ENCODE measurements around the gene ARGLU1. TPM values are rescaled to one million over a fixed set of nuclear protein-coding genes. Genes with fewer than 3 reads are reported as not detected.

The ARGLU1 gene
- polyA plus RNA-seq, 3 donors = 22.4 to 168 (median 27.2) TPM

DNA sequence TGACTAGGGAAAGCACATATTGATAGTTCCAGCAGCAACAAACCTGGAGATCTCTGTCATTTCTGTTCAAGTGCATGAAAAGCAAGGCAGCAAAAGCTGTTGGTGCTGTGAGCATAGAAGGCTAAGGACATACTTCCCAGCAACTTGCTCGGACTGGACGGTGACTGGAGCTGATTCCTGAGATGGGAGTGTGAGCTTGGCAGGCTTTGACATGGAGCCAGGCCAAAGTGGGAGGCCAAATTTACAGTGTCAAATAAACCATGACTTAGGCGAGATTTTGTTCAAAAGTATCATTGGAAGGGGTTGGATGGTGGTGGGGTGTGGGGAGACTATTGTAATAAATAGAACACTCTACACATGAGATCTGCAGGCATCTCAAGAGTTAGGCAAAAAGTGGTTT, 5.9 kb upstream of the ARGLU1 start:
- Histone ChIP-seq H3K4me3 (replicated peaks in 1 of 3; ENCODE audit: low read depth in 2 of 3, low read length in 3 of 3) (no peak overlapping the region), H2AFZ (ENCODE audit: insufficient read depth, low read depth, low read length, poor library complexity, severe bottlenecking) (no peak overlapping the region), H3K9me3 (replicated peaks in 1 of 2; ENCODE audit: control insufficient read depth in 1 of 2, insufficient read depth in 1 of 2, low read length in 2 of 2) (no peaks in the 10 kb centered on the region), H3K36me3 (replicated peaks in 1 of 2; ENCODE audit: control insufficient read depth in 1 of 2, insufficient read depth in 2 of 2, low read length in 2 of 2) (no peaks in the 10 kb centered on the region), H3K27me3 (ENCODE audit: control insufficient read depth in 2 of 2, insufficient read depth in 2 of 2, low read length in 2 of 2) (no peaks in the 10 kb centered on the region), H3K27ac (ENCODE audit: low read depth in 1 of 2, low read length in 2 of 2) (no peak overlapping the region), H3K4me2 (replicated peaks; ENCODE audit: extremely low read depth, low read length, poor library complexity, severe bottlenecking) (no peak overlapping the region), H3K4me1 (ENCODE audit: control insufficient read depth in 1 of 2, insufficient read depth in 2 of 2, low read length in 2 of 2) (peaks cover 0 to 3% of the 10 kb centered on the region in 2 donors), H4K20me1 (ENCODE audit: insufficient read depth, low read length) (no peaks in the 10 kb centered on the region), H3K79me2 (ENCODE audit: insufficient read depth, low read length) (no peaks in the 10 kb centered on the region), H3K9ac (ENCODE audit: insufficient read depth, low read length, poor library complexity, severe bottlenecking) (no peak overlapping the region)
- Mint-ChIP-seq H3K9me3 (peaks cover 0 to 9% (median 3%) of the 10 kb centered on the region in 7 donors), H3K36me3 (no peaks in the 10 kb centered on the region), H3K4me3 (no peak overlapping the region), H3K27me3 (ENCODE audit: low read depth in 3 of 3) (peaks cover 0 to 4% (median 0%) of the 10 kb centered on the region in 3 donors), H3K4me1 (no peaks in the 10 kb centered on the region), H3K27ac (no peak overlapping the region)
- DNase-seq = no peak
- TF ChIP-seq, protein P1, sequence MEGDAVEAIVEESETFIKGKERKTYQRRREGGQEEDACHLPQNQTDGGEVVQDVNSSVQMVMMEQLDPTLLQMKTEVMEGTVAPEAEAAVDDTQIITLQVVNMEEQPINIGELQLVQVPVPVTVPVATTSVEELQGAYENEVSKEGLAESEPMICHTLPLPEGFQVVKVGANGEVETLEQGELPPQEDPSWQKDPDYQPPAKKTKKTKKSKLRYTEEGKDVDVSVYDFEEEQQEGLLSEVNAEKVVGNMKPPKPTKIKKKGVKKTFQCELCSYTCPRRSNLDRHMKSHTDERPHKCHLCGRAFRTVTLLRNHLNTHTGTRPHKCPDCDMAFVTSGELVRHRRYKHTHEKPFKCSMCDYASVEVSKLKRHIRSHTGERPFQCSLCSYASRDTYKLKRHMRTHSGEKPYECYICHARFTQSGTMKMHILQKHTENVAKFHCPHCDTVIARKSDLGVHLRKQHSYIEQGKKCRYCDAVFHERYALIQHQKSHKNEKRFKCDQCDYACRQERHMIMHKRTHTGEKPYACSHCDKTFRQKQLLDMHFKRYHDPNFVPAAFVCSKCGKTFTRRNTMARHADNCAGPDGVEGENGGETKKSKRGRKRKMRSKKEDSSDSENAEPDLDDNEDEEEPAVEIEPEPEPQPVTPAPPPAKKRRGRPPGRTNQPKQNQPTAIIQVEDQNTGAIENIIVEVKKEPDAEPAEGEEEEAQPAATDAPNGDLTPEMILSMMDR (IDR thresholded peaks at IDR 0.05) = no peak
- intact Hi-C loops (cut with micrococcal nuclease) = no loop called here
- 92% methylated on average over 2 of the region's 3 CpGs for WGBS (ENCODE audit: insufficient coverage)

GRCh38 chr13:106573284-106573846, 5.4 kb upstream of the ARGLU1 start:
- Mint-ChIP-seq H3K27ac (no peak overlapping the region), H3K9me3 (peaks cover 0 to 9% (median 3%) of the 10 kb centered on the region in 7 donors), H3K4me3 (no peak overlapping the region), H3K27me3 (ENCODE audit: low read depth in 3 of 3) (peaks cover 0 to 4% (median 0%) of the 10 kb centered on the region in 3 donors), H3K4me1 (peaks cover 3% of the 10 kb centered on the region), H3K36me3 (no peaks in the 10 kb centered on the region)
- Histone ChIP-seq H3K4me1 (ENCODE audit: control insufficient read depth in 1 of 2, insufficient read depth in 2 of 2, low read length in 2 of 2) (peaks cover 4 to 7% of the 10 kb centered on the region in 2 donors), H3K9me3 (replicated peaks in 1 of 2; ENCODE audit: control insufficient read depth in 1 of 2, insufficient read depth in 1 of 2, low read length in 2 of 2) (no peaks in the 10 kb centered on the region), H3K27me3 (ENCODE audit: control insufficient read depth in 2 of 2, insufficient read depth in 2 of 2, low read length in 2 of 2) (no peaks in the 10 kb centered on the region), H3K4me2 (replicated peaks; ENCODE audit: extremely low read depth, low read length, poor library complexity, severe bottlenecking) (no peak overlapping the region), H3K4me3 (replicated peaks in 1 of 3; ENCODE audit: low read depth in 2 of 3, low read length in 3 of 3) (no peak overlapping the region), H2AFZ (ENCODE audit: insufficient read depth, low read depth, low read length, poor library complexity, severe bottlenecking) (no peak overlapping the region), H3K79me2 (ENCODE audit: insufficient read depth, low read length) (no peaks in the 10 kb centered on the region), H3K9ac (ENCODE audit: insufficient read depth, low read length, poor library complexity, severe bottlenecking) (no peak overlapping the region), H3K27ac (ENCODE audit: low read depth in 1 of 2, low read length in 2 of 2) (no peak overlapping the region), H3K36me3 (replicated peaks in 1 of 2; ENCODE audit: control insufficient read depth in 1 of 2, insufficient read depth in 2 of 2, low read length in 2 of 2) (no peaks in the 10 kb centered on the region), H4K20me1 (ENCODE audit: insufficient read depth, low read length) (no peaks in the 10 kb centered on the region)
- WGBS (ENCODE audit: insufficient coverage) = 71% methylated on average over 4 of the region's 8 CpGs
- intact Hi-C loops (cut with micrococcal nuclease) = no loop called here
- TF ChIP-seq, protein P1 (IDR thresholded peaks at IDR 0.05) = no peak
- no peak for DNase-seq

Measured in CD14-positive monocyte (primary cell).